IMR-90 (cell line): ENCODE data around the gene SPAG16. TPM values are rescaled to one million over a fixed set of nuclear protein-coding genes. Genes with fewer than 3 reads are reported as not detected.

Experiments
- ATAC-seq: fragments of 200-7000 bp; cut with Tn5 transposase; 2 replicates; pipeline ENCODE4 v1.9.1; 2020; ENCODE audit warnings: low read depth, mild to moderate bottlenecking, moderate library complexity
- BruUV-seq: library from RNA; stranded (reverse); fragments of 400-500 nt; replicated peaks from 2 replicates; lab custom pipeline; 2021; lab: Mats Ljungman, UMichigan
- CTCF ChIA-PET: fragments of 300-600 bp; formaldehyde crosslinking; extraction: SDS; loops from one replicate; lab custom pipeline; 2021; ENCODE audit warnings: antibody characterized with exemption; lab: Yijun Ruan, JAX
- POLR2A ChIA-PET: fragments of 300-600 bp; sonication (Branson Sonifier 250); formaldehyde crosslinking; loops from one replicate; lab custom pipeline; 2022; ENCODE audit warnings: antibody characterized with exemption; ENCODE audit not compliant: unreplicated experiment; lab: Charles Lee
- DNase-seq: peaks from one replicate; pipeline ENCODE4 v3.0.0; 2013
- H2AFZ ChIP-seq: replicated peaks from 2 replicates; pipeline ENCODE3; 2013; ENCODE audit warnings: low read length, mild to moderate bottlenecking; ENCODE audit not compliant: poor library complexity
- H2AK5ac ChIP-seq: 2 replicates; pipeline ENCODE4 v1.6.1; 2013; ENCODE audit warnings: low read depth, low read length, inconsistent platforms
- H2AK9ac ChIP-seq: replicated peaks from 2 replicates; pipeline ENCODE3; 2013; ENCODE audit warnings: mild to moderate bottlenecking, low read depth, low read length, moderate library complexity; ENCODE audit not compliant: poor library complexity
- H2BK120ac ChIP-seq: 2 replicates; pipeline ENCODE4 v1.6.1; 2013; ENCODE audit warnings: low read depth, low read length, inconsistent platforms
- H2BK15ac ChIP-seq: 3 replicates; pipeline ENCODE4 v1.6.1; 2013; ENCODE audit warnings: low read depth, low read length, inconsistent platforms
- H2BK20ac ChIP-seq: 2 replicates; pipeline ENCODE4 v1.6.1; 2013; ENCODE audit warnings: low read depth, mild to moderate bottlenecking, inconsistent platforms, low read length, moderate library complexity
- H2BK5ac ChIP-seq: 2 replicates; pipeline ENCODE4 v1.6.1; 2013; ENCODE audit warnings: mild to moderate bottlenecking, low read depth, low read length, inconsistent platforms; ENCODE audit not compliant: poor library complexity, severe bottlenecking
- H3K14ac ChIP-seq: replicated peaks from 2 replicates; pipeline ENCODE4 v1.6.1; 2013; ENCODE audit warnings: low read depth, low read length, inconsistent platforms
- H3K18ac ChIP-seq: 2 replicates; pipeline ENCODE4 v1.6.1; 2013; ENCODE audit warnings: low read depth, low read length, control low read depth
- H3K23ac ChIP-seq: 2 replicates; pipeline ENCODE4 v1.6.1; 2013; ENCODE audit warnings: low read depth, low read length, inconsistent platforms
- H3K27ac ChIP-seq: 2 replicates; pipeline ENCODE4 v1.5.1; 2013; ENCODE audit warnings: mild to moderate bottlenecking, control low read depth, low read length; ENCODE audit not compliant: insufficient read depth
- H3K27me3 ChIP-seq: 2 replicates; pipeline ENCODE4 v1.6.1; 2013; ENCODE audit warnings: low read length; ENCODE audit not compliant: control insufficient read depth, insufficient read depth
- H3K36me3 ChIP-seq: 2 replicates; pipeline ENCODE4 v1.6.1; 2013; ENCODE audit warnings: low read length, mixed read lengths; ENCODE audit not compliant: control insufficient read depth, insufficient read depth
- H3K4ac ChIP-seq: 2 replicates; pipeline ENCODE4 v1.6.1; 2013; ENCODE audit warnings: low read depth, low read length, inconsistent platforms
- H3K4me1 ChIP-seq: 2 replicates; pipeline ENCODE4 v1.6.1; 2013; ENCODE audit warnings: low read length, mixed read lengths; ENCODE audit not compliant: control insufficient read depth, insufficient read depth
- H3K4me2 ChIP-seq: 2 replicates; pipeline ENCODE4 v1.6.1; 2013; ENCODE audit warnings: low read depth, mild to moderate bottlenecking, control low read depth, low read length, moderate library complexity
- H3K4me3 ChIP-seq: 2 replicates; pipeline ENCODE4 v1.5.1; 2013; ENCODE audit warnings: low read depth, mild to moderate bottlenecking, control low read depth, low read length, moderate library complexity; ENCODE audit not compliant: insufficient read depth
- H3K56ac ChIP-seq: 2 replicates; pipeline ENCODE4 v1.6.1; 2013; ENCODE audit warnings: low read length, inconsistent platforms; ENCODE audit not compliant: insufficient read depth; ENCODE audit errors: extremely low read depth
- H3K79me1 ChIP-seq, 2 experiments: 2 replicates each; pipeline ENCODE4 v1.6.1; 2013; ENCODE audit warnings: low read length in 2 of 2, inconsistent platforms in 1 of 2, low read depth in 1 of 2
- H3K9ac ChIP-seq: 2 replicates; pipeline ENCODE4 v1.6.1; 2013; ENCODE audit warnings: low read depth, low read length, control low read depth
- H3K9me1 ChIP-seq: 2 replicates; pipeline ENCODE4 v1.6.1; 2013; ENCODE audit warnings: low read length, inconsistent platforms; ENCODE audit not compliant: insufficient read depth
- H3K9me3 ChIP-seq: 2 replicates; pipeline ENCODE4 v1.6.1; 2013; ENCODE audit warnings: low read length; ENCODE audit not compliant: control insufficient read depth, insufficient read depth
- H4K20me1 ChIP-seq: 2 replicates; pipeline ENCODE4 v1.6.1; 2013; ENCODE audit warnings: low read length, inconsistent platforms; ENCODE audit not compliant: insufficient read depth
- H4K5ac ChIP-seq: 2 replicates; pipeline ENCODE4 v1.6.1; 2013; ENCODE audit warnings: mild to moderate bottlenecking, low read depth, low read length, control low read depth
- H4K8ac ChIP-seq, 2 experiments: 2 replicates each; pipeline ENCODE4 v1.6.1; 2013; ENCODE audit warnings: low read depth in 2 of 2, low read length in 2 of 2, control low read depth in 1 of 2, inconsistent platforms in 1 of 2
- H4K91ac ChIP-seq: 2 replicates; pipeline ENCODE4 v1.6.1; 2013; ENCODE audit warnings: low read depth, low read length, inconsistent platforms; ENCODE audit not compliant: insufficient read depth
- BHLHE40 ChIP-seq: fragments of 150-350 bp; IDR thresholded peaks from 2 replicates; pipeline ENCODE4 v1.6.1; 2016; ENCODE audit warnings: mild to moderate bottlenecking, low read depth, low read length
- CEBPB ChIP-seq: IDR thresholded peaks from 2 replicates; pipeline ENCODE4 v1.6.1; 2012; ENCODE audit warnings: low read depth, low read length, improper control_type of control experiment
- CHD1 ChIP-seq: IDR thresholded peaks from 2 replicates; pipeline ENCODE4 v1.6.1; 2012; ENCODE audit warnings: low read depth, low read length, improper control_type of control experiment
- MAFK ChIP-seq: IDR thresholded peaks from 2 replicates; pipeline ENCODE4 v1.6.1; 2012; ENCODE audit warnings: low read depth, low read length, improper control_type of control experiment
- MAZ ChIP-seq: IDR thresholded peaks from 2 replicates; pipeline ENCODE4 v1.6.1; 2012; ENCODE audit warnings: low read depth, mild to moderate bottlenecking, low read length, improper control_type of control experiment, moderate library complexity, borderline replicate concordance
- NFE2L2 ChIP-seq: fragments of 150-350 bp; IDR thresholded peaks from 2 replicates; pipeline ENCODE4 v1.6.1; 2016; ENCODE audit warnings: low read depth, mild to moderate bottlenecking, low read length
- RAD21 ChIP-seq: IDR thresholded peaks from 2 replicates; pipeline ENCODE4 v1.6.1; 2012; ENCODE audit warnings: low read length, improper control_type of control experiment
- RCOR1 ChIP-seq: IDR thresholded peaks from 2 replicates; pipeline ENCODE4 v1.6.1; 2012; ENCODE audit warnings: mild to moderate bottlenecking, low read length, improper control_type of control experiment; ENCODE audit not compliant: insufficient replicate concordance
- RFX5 ChIP-seq: IDR thresholded peaks from 2 replicates; pipeline ENCODE4 v1.8.0; 2012; ENCODE audit warnings: low read depth, mild to moderate bottlenecking, low read length, moderate library complexity
- SMC3 ChIP-seq: fragments of 150-350 bp; IDR thresholded peaks from 2 replicates; pipeline ENCODE4 v1.6.1; 2016; ENCODE audit warnings: low read depth, mild to moderate bottlenecking, antibody characterized with exemption, low read length, moderate library complexity
- WGBS, 2 experiments: methylation state at CpG; one replicate each; pipeline versions ENCODE4 v1.1.5 to v1.1.7; 2013; ENCODE audit warnings: missing lambda C conversion rate in 2 of 2; ENCODE audit not compliant: insufficient read length in 1 of 2; ENCODE audit errors: extremely low coverage in 2 of 2; 5-methylcytosine and 5-hydroxymethylcytosine counted together
- dilution Hi-C: fragments of 300-500 bp; cut with HindIII; formaldehyde crosslinking; loops from one replicate; pipeline ENCODE4 v1.14.3; 2018; ENCODE audit warnings: low sequenced_read_pairs; ENCODE audit not compliant: unreplicated experiment
- in situ Hi-C: fragments of 300-500 bp; cut with MboI; formaldehyde crosslinking; loops from 3 replicates; pipeline ENCODE4 v1.14.3; 2019; ENCODE audit warnings: low sequenced_read_pairs, inconsistent platforms, mixed read lengths
- intact Hi-C: fragments of 100-400 bp; cut with micrococcal nuclease; formaldehyde crosslinking; loops from 2 replicates; pipeline ENCODE4 v1.10.0; 2022
- polyA plus RNA-seq, 3 experiments: library from polyadenylated mRNA; depleted of rRNA; stranded (reverse); fragments of >200 nt; gene quantifications; 2 replicates each; pipeline ENCODE4 v1.2.3, GENCODE V29; 2012; ENCODE audit warnings: low replicate concordance in 1 of 3
- total RNA-seq: library from RNA; depleted of rRNA; stranded (reverse); fragments of >200 nt; gene quantifications from 2 replicates; pipeline ENCODE4 v1.2.3, GENCODE V29; 2012
- TF ChIP-seq, protein P1 (sequence below): fragments of 150-350 bp; IDR thresholded peaks from 2 replicates; pipeline ENCODE4 v1.6.1; 2017; ENCODE audit warnings: mild to moderate bottlenecking, antibody characterized with exemption, low read length, low read depth

The SPAG16 gene
- total and polyA plus RNA-seq, 2 of the 4 experiments (the other 2 are of a cell fraction) = 7.3 to 13.5 TPM

DNA sequence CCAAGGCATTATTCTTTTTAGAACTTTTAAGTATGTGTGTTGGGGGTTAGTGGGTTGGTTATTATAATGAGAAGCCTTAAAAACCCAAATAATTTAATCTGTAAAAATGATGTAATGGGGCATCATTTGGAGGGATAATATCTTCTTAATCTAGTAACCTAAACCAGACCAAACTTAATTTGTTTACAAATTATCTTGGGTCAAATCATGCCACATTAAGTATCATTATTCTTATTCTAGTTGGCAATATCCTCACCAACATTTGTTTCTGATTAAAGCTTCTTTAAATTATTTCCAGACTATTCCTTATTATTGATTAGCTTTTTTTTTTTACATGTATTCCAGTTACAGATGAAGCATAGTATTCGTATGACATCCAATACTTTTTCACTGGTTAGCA lies 1041.1 kb downstream of the SPAG16 start:
- H3K9me1 ChIP-seq = no peaks in the 10 kb centered on the region
- no peak overlapping the region for H3K4me3 ChIP-seq
- DNase-seq (no peak), ATAC-seq (no peak)
- no peaks in the 10 kb centered on the region for H3K79me1 ChIP-seq
- H2AFZ ChIP-seq = no peak overlapping the region
- CTCF ChIA-PET = interaction anchor here (0.7 kb wide), 1 partner anchor 1000 kb away, joined by 3 read pairs; no protein-coding TSS in a partner anchor
- H3K23ac ChIP-seq = no peak overlapping the region
- dilution Hi-C loops = no loop called here
- no peak overlapping the region for H2AK9ac ChIP-seq
- no peak overlapping the region for H2BK20ac ChIP-seq
- no peak overlapping the region for H2BK15ac ChIP-seq
- H2BK120ac ChIP-seq = no peak overlapping the region
- no peak overlapping the region for H3K27ac ChIP-seq
- POLR2A ChIA-PET = no interaction called here
- in situ Hi-C loops = no loop called here
- H4K5ac ChIP-seq = no peak overlapping the region
- H4K8ac ChIP-seq = no peak overlapping the region
- no peaks in the 10 kb centered on the region for H3K4me1 ChIP-seq
- no TSS peak for BruUV-seq
- no peak overlapping the region for H3K14ac ChIP-seq
- no peak overlapping the region for H4K91ac ChIP-seq
- no peak overlapping the region for H3K4ac ChIP-seq
- TF ChIP-seq NFE2L2 = no peak
- no peak for TF ChIP-seq RAD21
- no peak for TF ChIP-seq MAZ
- no peak for TF ChIP-seq BHLHE40
- TF ChIP-seq MAFK = no peak
- TF ChIP-seq RFX5 = no peak
- TF ChIP-seq, protein P1, sequence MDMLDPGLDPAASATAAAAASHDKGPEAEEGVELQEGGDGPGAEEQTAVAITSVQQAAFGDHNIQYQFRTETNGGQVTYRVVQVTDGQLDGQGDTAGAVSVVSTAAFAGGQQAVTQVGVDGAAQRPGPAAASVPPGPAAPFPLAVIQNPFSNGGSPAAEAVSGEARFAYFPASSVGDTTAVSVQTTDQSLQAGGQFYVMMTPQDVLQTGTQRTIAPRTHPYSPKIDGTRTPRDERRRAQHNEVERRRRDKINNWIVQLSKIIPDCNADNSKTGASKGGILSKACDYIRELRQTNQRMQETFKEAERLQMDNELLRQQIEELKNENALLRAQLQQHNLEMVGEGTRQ = no peak
- TF ChIP-seq CEBPB = no peak
- TF ChIP-seq SMC3 = no peak
- no peak for TF ChIP-seq RCOR1
- no peak for TF ChIP-seq CHD1
- H3K9me3 ChIP-seq = no peaks in the 10 kb centered on the region
- H3K56ac ChIP-seq = no peak overlapping the region
- no peaks in the 10 kb centered on the region for H4K20me1 ChIP-seq
- no peaks in the 10 kb centered on the region for H3K36me3 ChIP-seq
- H3K27me3 ChIP-seq = no peaks in the 10 kb centered on the region
- no peak overlapping the region for H3K4me2 ChIP-seq
- no peak overlapping the region for H3K9ac ChIP-seq
- no peak overlapping the region for H3K18ac ChIP-seq
- H2AK5ac ChIP-seq = no peak overlapping the region
- intact Hi-C loops = no loop called here
- no CpG with 5 or more reads among the region's 1 CpG for WGBS, 2 experiments
- H2BK5ac ChIP-seq = no peak overlapping the region
